ENCODE results near the gene U2AF2.

- no peak for TF ChIP-seq CTCF (IDR thresholded peaks at IDR 0.05)
- no peak for TF ChIP-seq POLR2A (IDR thresholded peaks at IDR 0.05)
These were observed 5.0 kb downstream of the U2AF2 start for GRCh38 chr19:55659822-55660221.

All from esophagus squamous epithelium (tissue), 4 donors.